GM19238 (cell line): Measurements from ENCODE around the gene ELK4.
A peak's percentile ranks its signal among the peaks of the same experiment; 100 is the strongest.

Source experiments
- DNase-seq: peaks from one replicate; pipeline ENCODE4 v3.0.0; 2011; ENCODE audit warnings: low spot score; ENCODE audit not compliant: insufficient read length

ELK4 gene

DNA sequence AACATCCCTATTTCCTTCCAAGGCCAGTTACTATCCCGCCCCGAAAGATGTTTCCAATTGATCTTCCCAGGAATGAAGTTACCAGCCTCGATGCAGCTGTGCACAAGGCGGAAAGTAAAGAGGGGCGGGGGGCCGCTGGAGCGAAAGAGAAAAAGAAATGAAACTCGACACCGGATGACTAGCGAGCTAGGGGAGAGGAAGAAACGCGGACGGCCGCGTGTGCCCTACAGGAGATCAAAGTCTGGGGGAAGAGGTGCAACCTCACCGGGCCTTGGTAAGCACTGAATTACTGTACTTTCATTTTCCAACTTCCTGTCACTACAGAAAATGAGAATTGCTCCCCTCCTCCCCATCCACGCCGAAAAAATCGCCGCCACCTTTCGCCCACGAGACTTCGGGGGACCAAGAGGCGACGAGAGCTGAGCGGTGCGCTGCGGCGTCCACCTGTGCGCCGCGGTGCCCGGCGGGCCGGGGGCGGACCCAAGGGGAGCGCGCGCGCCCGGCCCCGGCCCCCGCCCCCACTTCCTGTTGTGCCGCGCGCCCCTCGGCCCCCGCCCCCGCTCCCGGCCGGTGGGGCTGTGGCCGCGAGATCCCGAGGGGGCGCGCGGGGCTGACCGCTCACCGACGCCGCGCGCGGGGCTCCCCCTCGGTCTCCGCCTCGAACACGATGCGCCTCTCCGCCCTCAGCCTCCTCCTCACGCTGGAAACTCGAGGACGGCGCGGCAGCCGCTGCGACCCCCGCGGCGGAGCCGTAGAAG is 622 bp downstream of the ELK4 start:
- peak; percentile 74 for DNase-seq

GRCh38 chr1:205630651-205631009 is 1.2 kb downstream of the ELK4 start:
- DNase-seq: no peak

DNA sequence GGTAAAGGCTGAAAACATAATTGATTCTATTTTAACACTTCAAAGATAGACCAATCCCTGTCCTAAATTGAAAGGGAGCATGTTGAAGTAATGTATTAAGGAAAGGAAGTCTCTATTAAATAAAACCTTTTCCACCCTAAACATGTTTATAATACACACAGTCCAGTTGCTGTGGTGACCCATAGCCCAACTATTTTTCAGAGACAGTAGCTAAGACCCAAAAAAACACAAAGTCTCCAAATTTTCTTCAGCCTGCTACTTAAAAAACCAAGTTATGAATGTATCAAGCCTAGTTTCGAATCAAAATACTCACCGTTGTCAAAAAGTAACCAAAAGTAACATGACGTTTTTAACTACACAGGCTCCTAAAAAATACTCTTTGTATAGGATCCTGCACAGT is 1.6 kb downstream of the ELK4 start:
- no peak for DNase-seq

- no peak for DNase-seq
These were observed 2.1 kb downstream of the ELK4 start for GRCh38 chr1:205629751-205630150.

GRCh38 chr1:205627956-205628355 is 3.9 kb downstream of the ELK4 start:
- no peak for DNase-seq

- no peak for DNase-seq
These were observed 5.6 kb downstream of the ELK4 start for GRCh38 chr1:205626216-205626615.

DNA sequence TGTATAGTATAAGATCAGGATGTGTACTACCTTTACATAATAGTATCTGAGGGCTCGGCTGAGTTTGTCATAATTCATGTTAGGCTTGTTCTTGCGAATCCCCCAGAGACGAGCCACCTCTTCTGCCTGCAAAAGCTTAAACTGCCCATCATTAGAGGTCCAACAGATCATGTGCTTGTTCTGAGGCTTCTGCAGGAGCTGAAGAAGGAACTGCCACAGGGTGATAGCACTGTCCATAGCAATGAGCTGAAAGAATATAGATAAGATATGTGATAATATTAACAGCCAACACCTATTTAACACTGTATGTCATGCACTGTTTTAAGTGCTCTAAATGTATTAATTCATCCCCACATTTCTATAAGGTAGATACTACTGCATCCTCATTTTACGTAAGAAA is 8.2 kb downstream of the ELK4 start:
- no peak for DNase-seq

DNA sequence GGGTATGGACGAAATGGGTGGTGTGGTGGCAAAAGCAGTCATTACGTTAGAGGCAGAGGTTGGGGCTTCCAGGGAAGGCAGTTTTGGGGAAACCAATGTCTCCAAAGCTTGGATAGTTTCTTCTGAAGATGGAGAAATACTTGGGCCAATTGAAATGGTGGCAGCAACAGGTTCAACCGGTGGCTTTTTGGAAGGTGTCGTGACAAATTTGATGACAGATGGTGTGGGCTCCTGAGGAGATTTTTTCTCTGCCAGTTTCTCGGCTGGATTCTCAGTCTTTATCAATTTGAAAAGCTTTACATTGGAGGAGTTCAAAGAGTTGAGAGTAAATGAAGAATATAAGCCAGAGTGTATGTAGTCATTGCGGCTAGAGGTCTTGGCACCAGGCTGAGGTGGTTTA is 11.5 kb downstream of the ELK4 start:
- DNase-seq: no peak

DNA sequence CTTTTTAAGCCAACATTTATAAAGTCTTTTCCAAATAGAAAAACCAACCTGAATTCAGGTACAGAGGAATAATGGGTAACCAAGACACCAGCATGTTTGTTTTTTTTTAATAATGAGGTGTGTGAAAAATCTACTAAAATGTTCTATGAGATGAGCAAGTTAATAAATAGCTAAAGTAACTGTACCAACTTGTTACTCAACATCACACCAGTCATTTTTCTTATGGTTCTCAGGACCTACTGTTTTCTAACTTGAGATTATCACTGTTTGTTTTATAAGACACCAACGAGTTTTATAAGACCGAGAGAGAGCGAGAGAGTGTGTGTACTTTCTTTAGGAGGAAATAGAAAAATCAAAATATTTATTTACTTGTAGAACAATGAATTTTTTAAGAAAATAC is 12.4 kb downstream of the ELK4 start:
- DNase-seq: no peak

- no peak for DNase-seq
These were observed 15.1 kb downstream of the ELK4 start for GRCh38 chr1:205616563-205617293.

DNA sequence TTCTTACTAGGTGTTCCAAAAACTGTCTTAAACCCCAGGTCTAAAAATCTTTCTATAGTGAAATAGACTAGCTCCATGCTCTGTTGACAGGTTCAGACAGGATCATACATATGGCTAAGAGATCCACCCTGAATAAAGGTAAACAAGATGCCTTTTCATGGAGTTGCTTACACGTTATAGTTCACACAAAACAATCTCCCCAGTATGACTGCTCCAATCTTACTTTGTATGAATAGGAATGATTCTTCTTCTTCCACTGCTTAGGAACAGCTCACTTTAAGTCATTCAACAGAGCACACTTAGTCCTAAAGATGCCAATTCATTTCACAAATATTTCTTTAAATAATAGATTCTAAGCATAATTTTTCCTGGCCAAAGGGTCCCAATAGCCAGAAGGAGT is 16.0 kb downstream of the ELK4 start:
- DNase-seq: no peak

GRCh38 chr1:205613854-205614412 is 17.9 kb downstream of the ELK4 start:
- DNase-seq: no peak

DNA sequence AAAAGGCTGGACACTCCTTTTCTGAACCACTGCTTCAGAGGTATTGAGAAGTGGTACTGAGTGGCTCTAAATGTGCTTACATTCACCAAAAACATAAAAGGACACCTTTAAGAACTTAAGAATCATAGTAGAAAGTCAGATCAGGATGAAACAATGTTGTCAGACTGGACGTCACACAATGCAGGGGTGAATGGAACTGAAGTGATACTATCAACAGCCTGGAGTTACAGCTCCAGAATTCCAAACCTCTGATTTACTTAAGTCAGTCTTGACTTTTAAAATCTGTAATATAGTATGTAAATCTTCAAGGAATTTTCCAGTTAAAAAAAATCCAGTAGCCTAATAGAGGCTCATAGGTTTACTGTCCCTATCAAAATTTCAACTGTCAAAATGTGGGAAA is 19.3 kb downstream of the ELK4 start:
- no peak for DNase-seq

GRCh38 chr1:205612104-205612503 is 19.7 kb downstream of the ELK4 start:
- DNase-seq: no peak

- DNase-seq: no peak
These were observed 20.8 kb downstream of the ELK4 start for GRCh38 chr1:205610901-205611466.

DNA sequence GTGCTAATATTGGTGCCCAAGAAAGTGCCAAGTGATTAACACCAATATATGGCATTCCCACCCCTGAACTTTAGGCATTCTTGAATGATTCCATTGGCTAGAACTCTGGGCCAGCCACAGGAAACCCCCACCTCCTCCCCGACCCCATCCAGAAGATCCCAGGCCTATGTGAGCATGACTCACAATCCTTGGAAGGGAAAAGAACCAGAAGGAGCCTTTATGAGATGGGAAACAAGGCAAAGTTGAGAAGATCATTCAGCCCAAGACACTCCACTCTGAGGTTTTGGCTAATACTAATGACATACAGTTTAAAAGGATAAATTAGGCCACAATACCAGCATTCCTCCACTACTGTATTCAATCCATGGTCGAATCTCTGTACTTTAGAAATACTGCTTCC is 21.8 kb downstream of the ELK4 start:
- no peak for DNase-seq

DNA sequence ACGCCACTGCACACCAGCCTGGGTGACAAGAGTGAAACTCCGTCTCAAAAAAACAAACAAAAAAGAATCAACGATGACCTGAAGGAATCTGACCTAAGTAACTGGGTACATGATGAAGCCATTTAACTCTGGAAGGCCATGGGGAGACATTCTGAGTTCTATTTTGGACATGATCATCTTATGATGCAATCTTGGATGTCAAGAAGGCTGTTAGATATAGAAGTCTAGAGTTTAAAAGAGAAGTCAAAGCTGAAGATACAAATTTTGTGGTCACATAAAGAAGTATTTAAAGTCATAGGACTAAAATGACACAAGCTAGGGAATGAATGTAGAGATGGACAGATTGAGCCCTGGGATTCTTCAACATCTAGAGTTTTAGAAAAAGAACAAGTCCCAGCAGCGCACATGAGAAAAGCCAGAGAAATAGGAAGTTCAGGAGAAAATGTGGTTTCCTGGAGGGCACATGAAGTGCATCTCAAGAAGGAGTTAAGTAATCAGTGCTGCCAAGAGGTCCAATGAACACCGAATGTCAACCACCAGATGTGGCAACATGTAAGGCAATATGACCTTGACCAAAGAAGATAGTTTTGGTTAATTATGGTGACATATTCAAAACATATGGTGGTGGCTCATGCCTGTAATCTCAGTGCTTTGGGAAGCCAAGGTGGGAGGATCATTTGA is 26.8 kb downstream of the ELK4 start:
- DNase-seq: no peak

DNA sequence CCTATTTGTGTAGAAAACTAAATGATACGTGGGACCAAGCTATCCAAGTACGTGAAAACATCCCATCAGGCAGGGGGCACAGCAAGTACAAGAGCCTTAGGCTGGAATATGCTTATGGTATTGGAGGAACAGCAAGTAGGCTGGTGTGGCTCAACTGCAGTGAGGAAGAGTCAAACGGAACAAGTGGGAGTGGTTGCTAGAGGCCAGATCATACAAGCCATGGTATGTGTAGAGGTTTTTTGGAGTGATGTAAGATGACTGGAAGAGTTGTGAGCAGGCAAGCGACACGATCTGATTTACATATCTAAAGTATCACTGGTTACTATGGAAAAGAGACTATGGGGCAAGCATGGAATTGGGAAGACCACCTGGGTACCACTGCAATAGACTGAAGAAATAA is 27.8 kb downstream of the ELK4 start:
- DNase-seq: no peak

DNA sequence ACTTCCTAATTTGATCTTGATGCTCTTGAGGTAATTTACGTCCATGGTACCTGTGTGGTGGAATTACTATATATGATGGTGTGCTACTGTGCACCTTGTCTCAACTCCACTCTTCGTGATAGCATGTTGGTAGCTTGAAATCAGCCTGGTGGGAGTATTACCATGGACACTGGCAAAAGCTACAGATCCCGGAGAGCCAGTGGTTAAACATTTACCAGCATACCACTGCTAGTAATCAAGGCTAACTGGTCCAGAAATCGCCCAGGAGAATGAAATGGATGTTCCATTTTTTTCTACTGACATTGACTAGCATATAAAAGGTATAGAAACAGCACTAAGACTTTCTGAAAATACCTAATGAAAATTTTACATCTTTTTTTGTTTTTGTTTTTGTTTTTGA is 30.6 kb downstream of the ELK4 start:
- DNase-seq: no peak

- DNase-seq: no peak
These were observed 31.7 kb downstream of the ELK4 start for GRCh38 chr1:205600085-205600484.

GRCh38 chr1:205599669-205600042 is 32.2 kb downstream of the ELK4 start:
- no peak for DNase-seq
